ENCODE results near the gene CD247. TPM values are rescaled to one million over a fixed set of nuclear protein-coding genes. Genes with fewer than 3 reads are reported as not detected.

The CD247 gene
- total and polyA plus RNA-seq, 2 of the 13 experiments (the other 11 are each of a cell fraction or from before 2014, with no cell fraction given): 0.20 TPM; not detected in 1

DNA sequence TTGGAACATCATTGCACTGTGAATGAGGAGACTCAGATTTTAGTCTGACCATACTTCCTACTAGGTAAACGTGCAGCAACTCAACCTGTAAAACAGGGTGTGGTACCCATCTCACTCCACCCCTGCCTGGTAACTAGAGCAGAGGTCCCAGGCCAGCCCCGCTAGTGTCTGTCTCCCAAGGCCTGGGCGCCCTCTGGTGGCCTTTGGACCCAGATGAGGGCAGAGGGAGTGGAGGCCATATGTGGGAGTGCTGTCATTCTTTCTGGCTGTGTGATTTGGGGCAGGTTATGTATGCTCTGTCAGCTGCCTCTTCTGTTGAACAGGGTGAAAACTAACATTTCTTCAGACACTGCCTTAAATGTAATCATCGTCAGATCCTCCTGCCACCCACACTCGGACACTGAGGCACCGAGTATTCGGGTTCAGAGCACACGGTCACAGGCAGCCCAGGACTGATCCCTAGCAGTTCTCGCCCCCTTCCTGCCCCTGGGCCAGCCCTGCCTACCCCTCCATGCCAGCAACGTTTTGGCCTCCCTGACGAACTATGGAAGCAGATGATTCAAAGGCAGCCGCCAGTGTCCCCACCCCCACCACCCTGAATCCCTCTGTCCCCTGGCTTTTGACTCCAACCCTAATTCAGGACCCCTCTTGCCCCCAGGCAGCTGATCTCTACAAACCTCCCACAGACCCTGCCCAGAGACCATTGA is 76.0 kb downstream of the CD247 start (continued):
- TF ChIP-seq ZNF629 (CRISPR knock-in tag; conservative IDR thresholded peaks at IDR 0.05) (no peak), ZNF101 (CRISPR knock-in tag; IDR thresholded peaks at IDR 0.05; ENCODE audit: borderline replicate concordance, low read depth) (no peak), STAG1 (CRISPR knock-in tag; IDR thresholded peaks at IDR 0.05) (peak; percentile 96), SMC3 (IDR thresholded peaks at IDR 0.05; ENCODE audit: low read length) (peak; percentile 94), MIER3 (CRISPR knock-in tag; IDR thresholded peaks at IDR 0.05; ENCODE audit: borderline replicate concordance) (0 out of 2 replicates have a peak, but pooled peaks have one; percentile 56), ZSCAN25 (CRISPR knock-in tag; IDR thresholded peaks at IDR 0.05) (peak; percentile 98), ZNF709 (CRISPR knock-in tag; IDR thresholded peaks at IDR 0.05) (0 out of 2 replicates have a peak, but pooled peaks have one; percentile 41), MIXL1 (CRISPR knock-in tag; IDR thresholded peaks at IDR 0.05) (0 out of 2 replicates have a peak, but pooled peaks have one; percentile 34), ZNF251 (CRISPR knock-in tag; IDR thresholded peaks at IDR 0.05) (no peak), KLF9 (CRISPR knock-in tag; IDR thresholded peaks at IDR 0.05; ENCODE audit: low read depth) (no peak), DR1 (CRISPR knock-in tag; IDR thresholded peaks at IDR 0.05) (no peak), IRX3 (CRISPR knock-in tag; IDR thresholded peaks at IDR 0.05; ENCODE audit: borderline replicate concordance, low read depth) (no peak), ZNF234 (CRISPR knock-in tag; conservative IDR thresholded peaks at IDR 0.05) (no peak), CTCF (CRISPR knock-in tag; IDR thresholded peaks at IDR 0.05) (peak; percentile 97), ZNF580 (CRISPR knock-in tag; IDR thresholded peaks at IDR 0.05; ENCODE audit: borderline replicate concordance, low read depth) (0 out of 2 replicates have a peak, but pooled peaks have one; percentile 32), MAZ (IDR thresholded peaks at IDR 0.05; ENCODE audit: borderline replicate concordance, low read depth, low read length) (peak; percentile 46; the same call in 1 of the 2 replicates), MAZ (CRISPR knock-in tag; IDR thresholded peaks at IDR 0.05; ENCODE audit: low read depth) (no peak), RNF2 (conservative IDR thresholded peaks at IDR 0.05; ENCODE audit: low read depth) (0 out of 2 replicates have a peak, but pooled peaks have one; percentile 16), ZFP82 (CRISPR knock-in tag; IDR thresholded peaks at IDR 0.05; ENCODE audit: borderline replicate concordance) (no peak), GABPB1 (CRISPR knock-in tag; IDR thresholded peaks at IDR 0.05) (0 out of 2 replicates have a peak, but pooled peaks have one; percentile 15)
- TF ChIP-seq, protein P1, sequence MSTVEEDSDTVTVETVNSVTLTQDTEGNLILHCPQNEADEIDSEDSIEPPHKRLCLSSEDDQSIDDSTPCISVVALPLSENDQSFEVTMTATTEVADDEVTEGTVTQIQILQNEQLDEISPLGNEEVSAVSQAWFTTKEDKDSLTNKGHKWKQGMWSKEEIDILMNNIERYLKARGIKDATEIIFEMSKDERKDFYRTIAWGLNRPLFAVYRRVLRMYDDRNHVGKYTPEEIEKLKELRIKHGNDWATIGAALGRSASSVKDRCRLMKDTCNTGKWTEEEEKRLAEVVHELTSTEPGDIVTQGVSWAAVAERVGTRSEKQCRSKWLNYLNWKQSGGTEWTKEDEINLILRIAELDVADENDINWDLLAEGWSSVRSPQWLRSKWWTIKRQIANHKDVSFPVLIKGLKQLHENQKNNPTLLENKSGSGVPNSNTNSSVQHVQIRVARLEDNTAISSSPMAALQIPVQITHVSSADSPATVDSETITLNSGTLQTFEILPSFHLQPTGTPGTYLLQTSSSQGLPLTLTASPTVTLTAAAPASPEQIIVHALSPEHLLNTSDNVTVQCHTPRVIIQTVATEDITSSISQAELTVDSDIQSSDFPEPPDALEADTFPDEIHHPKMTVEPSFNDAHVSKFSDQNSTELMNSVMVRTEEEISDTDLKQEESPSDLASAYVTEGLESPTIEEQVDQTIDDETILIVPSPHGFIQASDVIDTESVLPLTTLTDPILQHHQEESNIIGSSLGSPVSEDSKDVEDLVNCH (CRISPR knock-in tag; IDR thresholded peaks at IDR 0.05): no peak
- TF ChIP-seq, protein P2, sequence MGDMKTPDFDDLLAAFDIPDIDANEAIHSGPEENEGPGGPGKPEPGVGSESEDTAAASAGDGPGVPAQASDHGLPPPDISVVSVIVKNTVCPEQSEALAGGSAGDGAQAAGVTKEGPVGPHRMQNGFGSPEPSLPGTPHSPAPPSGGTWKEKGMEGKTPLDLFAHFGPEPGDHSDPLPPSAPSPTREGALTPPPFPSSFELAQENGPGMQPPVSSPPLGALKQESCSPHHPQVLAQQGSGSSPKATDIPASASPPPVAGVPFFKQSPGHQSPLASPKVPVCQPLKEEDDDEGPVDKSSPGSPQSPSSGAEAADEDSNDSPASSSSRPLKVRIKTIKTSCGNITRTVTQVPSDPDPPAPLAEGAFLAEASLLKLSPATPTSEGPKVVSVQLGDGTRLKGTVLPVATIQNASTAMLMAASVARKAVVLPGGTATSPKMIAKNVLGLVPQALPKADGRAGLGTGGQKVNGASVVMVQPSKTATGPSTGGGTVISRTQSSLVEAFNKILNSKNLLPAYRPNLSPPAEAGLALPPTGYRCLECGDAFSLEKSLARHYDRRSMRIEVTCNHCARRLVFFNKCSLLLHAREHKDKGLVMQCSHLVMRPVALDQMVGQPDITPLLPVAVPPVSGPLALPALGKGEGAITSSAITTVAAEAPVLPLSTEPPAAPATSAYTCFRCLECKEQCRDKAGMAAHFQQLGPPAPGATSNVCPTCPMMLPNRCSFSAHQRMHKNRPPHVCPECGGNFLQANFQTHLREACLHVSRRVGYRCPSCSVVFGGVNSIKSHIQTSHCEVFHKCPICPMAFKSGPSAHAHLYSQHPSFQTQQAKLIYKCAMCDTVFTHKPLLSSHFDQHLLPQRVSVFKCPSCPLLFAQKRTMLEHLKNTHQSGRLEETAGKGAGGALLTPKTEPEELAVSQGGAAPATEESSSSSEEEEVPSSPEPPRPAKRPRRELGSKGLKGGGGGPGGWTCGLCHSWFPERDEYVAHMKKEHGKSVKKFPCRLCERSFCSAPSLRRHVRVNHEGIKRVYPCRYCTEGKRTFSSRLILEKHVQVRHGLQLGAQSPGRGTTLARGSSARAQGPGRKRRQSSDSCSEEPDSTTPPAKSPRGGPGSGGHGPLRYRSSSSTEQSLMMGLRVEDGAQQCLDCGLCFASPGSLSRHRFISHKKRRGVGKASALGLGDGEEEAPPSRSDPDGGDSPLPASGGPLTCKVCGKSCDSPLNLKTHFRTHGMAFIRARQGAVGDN (CRISPR knock-in tag; IDR thresholded peaks at IDR 0.05): peak; percentile 41
